ENCODE measurements around the gene MYO3B.
"Not testable (repeated sequence)": the region's sequence is repeated elsewhere in the genome, so short reads cannot be mapped to it uniquely, and the experiment has no call there.

DNA sequence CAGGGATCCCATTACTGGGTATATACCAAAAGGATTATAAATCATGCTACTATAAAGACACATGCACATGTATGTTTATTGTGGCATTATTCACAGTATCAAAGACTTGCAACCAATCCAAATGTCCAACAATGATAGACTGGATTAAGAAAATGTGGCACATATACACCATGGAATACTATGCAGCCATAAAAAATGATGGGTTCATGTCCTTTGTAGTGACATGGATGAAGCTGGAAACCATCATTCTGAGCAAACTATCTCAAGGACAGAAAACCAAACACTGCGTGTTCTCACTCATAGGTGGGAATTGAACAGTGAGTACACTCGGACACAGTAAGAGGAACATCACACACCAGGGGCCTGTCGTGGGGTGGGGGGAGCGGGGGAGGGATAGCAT is 457.1 kb downstream of the MYO3B start:
- TF ChIP-seq, protein P1, sequence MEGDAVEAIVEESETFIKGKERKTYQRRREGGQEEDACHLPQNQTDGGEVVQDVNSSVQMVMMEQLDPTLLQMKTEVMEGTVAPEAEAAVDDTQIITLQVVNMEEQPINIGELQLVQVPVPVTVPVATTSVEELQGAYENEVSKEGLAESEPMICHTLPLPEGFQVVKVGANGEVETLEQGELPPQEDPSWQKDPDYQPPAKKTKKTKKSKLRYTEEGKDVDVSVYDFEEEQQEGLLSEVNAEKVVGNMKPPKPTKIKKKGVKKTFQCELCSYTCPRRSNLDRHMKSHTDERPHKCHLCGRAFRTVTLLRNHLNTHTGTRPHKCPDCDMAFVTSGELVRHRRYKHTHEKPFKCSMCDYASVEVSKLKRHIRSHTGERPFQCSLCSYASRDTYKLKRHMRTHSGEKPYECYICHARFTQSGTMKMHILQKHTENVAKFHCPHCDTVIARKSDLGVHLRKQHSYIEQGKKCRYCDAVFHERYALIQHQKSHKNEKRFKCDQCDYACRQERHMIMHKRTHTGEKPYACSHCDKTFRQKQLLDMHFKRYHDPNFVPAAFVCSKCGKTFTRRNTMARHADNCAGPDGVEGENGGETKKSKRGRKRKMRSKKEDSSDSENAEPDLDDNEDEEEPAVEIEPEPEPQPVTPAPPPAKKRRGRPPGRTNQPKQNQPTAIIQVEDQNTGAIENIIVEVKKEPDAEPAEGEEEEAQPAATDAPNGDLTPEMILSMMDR (optimal IDR thresholded peaks at IDR 0.05 in 1 of 3, IDR thresholded peaks at IDR 0.05 in 1 of 3, conservative IDR thresholded peaks at IDR 0.05 in 1 of 3; ENCODE audit: extremely low read depth in 1 of 3, insufficient read depth in 2 of 3, low read length in 3 of 3), result not testable (repeated sequence)
- not testable (repeated sequence) for TF ChIP-seq EZH2 (IDR thresholded peaks at IDR 0.05; ENCODE audit: low read length)
